HUES48 (cell line): ENCODE data around the gene FGF12.

Source experiments
- H3K27ac ChIP-seq: one replicate; pipeline ENCODE4 v1.7.0; 2013; ENCODE audit warnings: low read depth, low read length, inconsistent platforms
- H3K27me3 ChIP-seq: 2 replicates; pipeline ENCODE4 v1.6.1; 2013; ENCODE audit warnings: mild to moderate bottlenecking, low read length; ENCODE audit not compliant: control insufficient read depth, insufficient read depth
- H3K36me3 ChIP-seq: 2 replicates; pipeline ENCODE4 v1.6.1; 2013; ENCODE audit warnings: low read length; ENCODE audit not compliant: control insufficient read depth, insufficient read depth
- H3K4me1 ChIP-seq: 2 replicates; pipeline ENCODE4 v1.6.1; 2013; ENCODE audit warnings: mild to moderate bottlenecking, low read length; ENCODE audit not compliant: control insufficient read depth, insufficient read depth
- H3K4me3 ChIP-seq: 2 replicates; pipeline ENCODE4 v1.5.1; 2013; ENCODE audit warnings: mild to moderate bottlenecking, low read depth, low read length
- H3K9ac ChIP-seq: 2 replicates; pipeline ENCODE4 v1.6.1; 2013; ENCODE audit warnings: mild to moderate bottlenecking, low read depth, low read length, moderate library complexity
- H3K9me3 ChIP-seq: 2 replicates; pipeline ENCODE4 v1.6.1; 2013; ENCODE audit warnings: low read length; ENCODE audit not compliant: control insufficient read depth, insufficient read depth

The FGF12 gene

GRCh38 chr3:192302721-192303120, 424.6 kb downstream of the FGF12 start:
- H3K9me3 ChIP-seq: no peaks in the 10 kb centered on the region
- no peak overlapping the region for H3K4me3 ChIP-seq
- no peaks in the 10 kb centered on the region for H3K36me3 ChIP-seq
- no peaks in the 10 kb centered on the region for H3K27me3 ChIP-seq
- no peak overlapping the region for H3K27ac ChIP-seq
- no peaks in the 10 kb centered on the region for H3K4me1 ChIP-seq
- H3K9ac ChIP-seq: no peak overlapping the region

- H3K36me3 ChIP-seq: no peaks in the 10 kb centered on the region
- H3K9me3 ChIP-seq: no peaks in the 10 kb centered on the region
- peaks cover 2% of the 10 kb centered on the region; the same call in 1 of the 2 replicates for H3K4me1 ChIP-seq
- no peak overlapping the region for H3K4me3 ChIP-seq
- no peaks in the 10 kb centered on the region for H3K27me3 ChIP-seq
- H3K27ac ChIP-seq: no peak overlapping the region
- H3K9ac ChIP-seq: no peak overlapping the region
Measured at GRCh38 chr3:192299921-192300320, 427.4 kb downstream of the FGF12 start.

GRCh38 chr3:192296845-192297244, 430.5 kb downstream of the FGF12 start:
- H3K9me3 ChIP-seq: no peaks in the 10 kb centered on the region
- no peak overlapping the region for H3K4me3 ChIP-seq

GRCh38 chr3:192284443-192285072, 442.8 kb downstream of the FGF12 start:
- Histone ChIP-seq H3K36me3 (no peaks in the 10 kb centered on the region), H3K27me3 (no peaks in the 10 kb centered on the region), H3K9me3 (no peaks in the 10 kb centered on the region), H3K4me3 (no peak overlapping the region), H3K27ac (no peak overlapping the region), H3K4me1 (0 out of 2 replicates have a peak, but pooled peaks cover 5% of the 10 kb centered on the region), H3K9ac (no peak overlapping the region)

More at GRCh38 chr3:192296845-192297244, 430.5 kb downstream of the FGF12 start:
- Histone ChIP-seq H3K4me1 (peaks cover 2% of the 10 kb centered on the region; the same call in 1 of the 2 replicates), H3K27me3 (no peaks in the 10 kb centered on the region), H3K36me3 (no peaks in the 10 kb centered on the region), H3K9ac (no peak overlapping the region), H3K27ac (no peak overlapping the region)

GRCh38 chr3:192281207-192281880, 446.0 kb downstream of the FGF12 start:
- no peaks in the 10 kb centered on the region for H3K27me3 ChIP-seq
- H3K9ac ChIP-seq: no peak overlapping the region
- no peaks in the 10 kb centered on the region for H3K36me3 ChIP-seq
- H3K9me3 ChIP-seq: no peaks in the 10 kb centered on the region
- H3K4me3 ChIP-seq: no peak overlapping the region
- H3K27ac ChIP-seq: no peak overlapping the region
- H3K4me1 ChIP-seq: 0 out of 2 replicates have a peak, but pooled peaks cover 5% of the 10 kb centered on the region

GRCh38 chr3:192279664-192280063, 447.7 kb downstream of the FGF12 start:
- H3K36me3 ChIP-seq: no peaks in the 10 kb centered on the region
- H3K9me3 ChIP-seq: no peaks in the 10 kb centered on the region
- H3K27ac ChIP-seq: no peak overlapping the region
- no peaks in the 10 kb centered on the region for H3K27me3 ChIP-seq
- H3K4me1 ChIP-seq: 0 out of 2 replicates have a peak, but pooled peaks cover 5% of the 10 kb centered on the region
- no peak overlapping the region for H3K4me3 ChIP-seq
- H3K9ac ChIP-seq: no peak overlapping the region

GRCh38 chr3:192277477-192277876, 449.9 kb downstream of the FGF12 start:
- no peaks in the 10 kb centered on the region for H3K9me3 ChIP-seq
- H3K27ac ChIP-seq: no peak overlapping the region
- H3K36me3 ChIP-seq: no peaks in the 10 kb centered on the region
- H3K4me3 ChIP-seq: no peak overlapping the region
- no peaks in the 10 kb centered on the region for H3K27me3 ChIP-seq
- peaks cover 18% of the 10 kb centered on the region for H3K4me1 ChIP-seq
- H3K9ac ChIP-seq: no peak overlapping the region

- peaks cover 19% of the 10 kb centered on the region for H3K4me1 ChIP-seq
- H3K9ac ChIP-seq: no peak overlapping the region
- H3K9me3 ChIP-seq: no peaks in the 10 kb centered on the region
- H3K4me3 ChIP-seq: no peak overlapping the region
- H3K27me3 ChIP-seq: no peaks in the 10 kb centered on the region
- H3K36me3 ChIP-seq: no peaks in the 10 kb centered on the region
- H3K27ac ChIP-seq: no peak overlapping the region
Measured at GRCh38 chr3:192275741-192276355, 451.5 kb downstream of the FGF12 start.

- Histone ChIP-seq H3K9ac (no peak overlapping the region), H3K4me3 (no peak overlapping the region), H3K27me3 (no peaks in the 10 kb centered on the region), H3K9me3 (no peaks in the 10 kb centered on the region), H3K36me3 (no peaks in the 10 kb centered on the region), H3K27ac (no peak overlapping the region), H3K4me1 (peaks cover 19% of the 10 kb centered on the region)
Measured at GRCh38 chr3:192273697-192274010, 453.7 kb downstream of the FGF12 start.

- no peaks in the 10 kb centered on the region for H3K36me3 ChIP-seq
- H3K27me3 ChIP-seq: no peaks in the 10 kb centered on the region
- H3K27ac ChIP-seq: no peak overlapping the region
- H3K4me1 ChIP-seq: peaks cover 19% of the 10 kb centered on the region
- no peak overlapping the region for H3K4me3 ChIP-seq
- H3K9me3 ChIP-seq: no peaks in the 10 kb centered on the region
- no peak overlapping the region for H3K9ac ChIP-seq
Measured at GRCh38 chr3:192273001-192273696, 454.2 kb downstream of the FGF12 start.

- no peak overlapping the region for H3K4me3 ChIP-seq
Measured at GRCh38 chr3:192262001-192262400, 465.3 kb downstream of the FGF12 start.

More at GRCh38 chr3:192262001-192262400, 465.3 kb downstream of the FGF12 start:
- Histone ChIP-seq H3K4me1 (peaks cover 3% of the 10 kb centered on the region; the same call in 1 of the 2 replicates), H3K9me3 (no peaks in the 10 kb centered on the region), H3K27me3 (no peaks in the 10 kb centered on the region), H3K36me3 (no peaks in the 10 kb centered on the region), H3K27ac (no peak overlapping the region), H3K9ac (no peak overlapping the region)
